ENCODE results near the gene MPI.
"Not testable (repeated sequence)": the region's sequence is repeated elsewhere in the genome, so short reads cannot be mapped to it uniquely, and the experiment has no call there.

The MPI gene

DNA sequence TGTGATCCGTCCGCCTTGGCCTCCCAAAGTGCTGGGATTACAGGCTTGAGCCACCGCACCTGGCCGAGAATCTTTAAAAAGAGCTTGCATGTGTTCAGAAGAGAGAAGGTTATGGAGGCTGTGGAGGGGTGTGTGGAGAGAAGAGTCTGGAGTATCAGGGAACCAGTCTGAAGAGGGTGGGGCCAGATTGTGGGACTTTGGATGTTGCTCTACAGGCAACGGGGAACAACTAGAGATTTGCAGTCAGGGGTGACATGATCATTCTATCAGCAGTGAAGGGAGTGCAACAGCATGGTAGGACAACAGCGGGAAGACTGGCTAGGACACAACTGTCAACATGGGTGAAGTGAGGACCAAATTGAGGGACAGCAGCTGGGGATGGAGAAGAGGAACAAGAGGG, 25.5 kb upstream of the MPI start:
- DNase-seq, result no peak

DNA sequence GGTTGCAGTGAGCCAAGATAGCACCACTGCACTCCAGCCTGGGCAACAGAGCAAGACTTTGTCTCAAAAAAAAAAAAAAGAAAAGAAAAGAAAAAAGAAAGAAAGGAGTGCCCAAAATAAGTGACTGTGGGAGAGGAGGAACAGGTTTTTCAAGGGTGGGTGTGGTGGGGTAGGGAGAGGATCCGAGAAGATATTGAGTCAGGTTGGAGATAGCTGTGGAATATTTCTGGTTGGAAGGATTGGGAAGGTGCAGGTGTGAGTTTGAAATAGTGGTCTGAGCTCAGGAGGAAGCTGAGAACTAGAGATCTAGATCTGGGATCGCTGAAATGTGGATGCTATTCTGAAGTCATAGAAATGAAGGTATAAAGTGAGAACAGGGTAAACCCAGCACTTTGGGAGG, 24.5 kb upstream of the MPI start:
- no peak for DNase-seq

DNA sequence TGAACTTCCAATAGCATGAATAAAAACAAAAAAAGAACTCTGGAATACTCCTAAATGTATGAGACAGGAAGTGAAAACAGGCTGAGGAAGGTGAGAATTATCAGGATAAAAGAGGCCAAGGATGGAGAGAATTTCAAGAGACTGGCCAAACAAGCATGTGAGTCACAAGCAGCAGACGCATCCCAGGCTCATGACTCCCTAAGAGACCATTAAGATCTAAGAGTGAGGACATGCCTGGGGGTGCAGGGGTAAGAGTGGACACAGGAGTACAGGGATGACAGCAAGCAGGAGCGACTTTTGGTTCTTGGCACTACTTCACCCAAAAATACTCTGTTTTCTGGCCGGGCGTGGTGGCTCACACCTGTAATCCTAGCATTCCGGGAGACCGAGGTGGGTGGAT, 23.8 kb upstream of the MPI start:
- no peak for DNase-seq

DNA sequence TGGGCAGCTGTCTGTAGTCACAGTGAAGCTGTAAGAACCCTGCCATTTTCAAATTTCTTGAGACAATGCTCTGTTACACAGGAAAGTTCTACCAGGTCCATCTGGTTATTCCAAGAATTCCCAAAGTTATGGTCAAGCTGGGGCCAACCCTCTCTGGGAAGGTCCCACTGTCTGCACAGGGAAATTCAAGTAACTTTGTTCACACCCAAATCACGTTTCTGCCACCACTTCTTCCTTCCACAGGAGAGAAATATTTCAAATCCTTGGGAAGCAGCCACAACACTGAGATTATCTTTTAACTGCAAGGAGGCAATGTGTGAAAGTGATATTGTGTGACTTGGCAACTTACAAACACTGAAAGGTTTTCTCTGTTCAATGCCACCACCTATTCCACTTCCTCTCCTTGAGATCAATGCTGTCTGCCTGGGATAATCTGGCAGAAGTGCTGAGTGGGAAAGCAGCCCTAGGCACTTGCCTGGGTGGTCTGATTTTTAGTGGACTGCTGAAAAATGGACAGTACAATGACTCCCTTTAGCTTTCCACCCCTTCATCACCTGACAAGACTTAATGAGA, 22.3 kb upstream of the MPI start:
- no peak for DNase-seq

DNA sequence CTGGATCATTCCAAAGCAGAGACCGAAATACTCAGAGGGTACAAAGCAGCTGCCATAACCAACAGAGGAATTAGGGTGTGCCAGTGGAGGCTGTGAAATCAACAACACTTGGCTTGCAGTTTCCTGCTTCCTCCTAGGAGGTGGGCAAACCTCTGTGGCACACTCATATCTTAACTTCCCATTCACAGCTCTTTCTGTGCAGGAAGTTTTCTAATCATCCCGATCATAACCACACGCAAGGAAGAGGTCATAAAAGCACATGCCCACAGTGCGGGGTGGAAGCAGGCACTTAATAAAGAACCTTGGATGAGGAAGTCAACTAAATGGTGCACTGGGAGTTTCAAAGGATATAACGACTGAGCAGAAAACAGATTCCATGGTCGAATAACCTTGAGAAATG, 21.8 kb upstream of the MPI start:
- DNase-seq, result no peak

DNA sequence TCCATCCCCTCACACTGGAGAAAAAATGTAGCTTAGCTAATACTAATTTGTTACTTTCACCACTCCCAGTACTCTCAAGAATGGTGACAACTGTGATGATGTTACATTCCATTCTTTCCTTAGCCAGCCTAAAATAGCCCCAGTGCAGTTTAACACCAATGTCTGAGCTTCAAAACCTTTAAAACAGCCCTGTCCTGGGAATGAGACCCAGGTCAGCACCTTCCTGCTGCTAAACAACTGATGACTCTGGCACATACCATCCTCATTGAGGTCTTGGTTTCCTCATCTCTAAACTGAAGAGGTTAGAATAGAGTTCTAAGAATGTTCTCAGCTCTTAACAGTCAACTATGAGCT, 20.5 kb upstream of the MPI start:
- no peak for DNase-seq

DNA sequence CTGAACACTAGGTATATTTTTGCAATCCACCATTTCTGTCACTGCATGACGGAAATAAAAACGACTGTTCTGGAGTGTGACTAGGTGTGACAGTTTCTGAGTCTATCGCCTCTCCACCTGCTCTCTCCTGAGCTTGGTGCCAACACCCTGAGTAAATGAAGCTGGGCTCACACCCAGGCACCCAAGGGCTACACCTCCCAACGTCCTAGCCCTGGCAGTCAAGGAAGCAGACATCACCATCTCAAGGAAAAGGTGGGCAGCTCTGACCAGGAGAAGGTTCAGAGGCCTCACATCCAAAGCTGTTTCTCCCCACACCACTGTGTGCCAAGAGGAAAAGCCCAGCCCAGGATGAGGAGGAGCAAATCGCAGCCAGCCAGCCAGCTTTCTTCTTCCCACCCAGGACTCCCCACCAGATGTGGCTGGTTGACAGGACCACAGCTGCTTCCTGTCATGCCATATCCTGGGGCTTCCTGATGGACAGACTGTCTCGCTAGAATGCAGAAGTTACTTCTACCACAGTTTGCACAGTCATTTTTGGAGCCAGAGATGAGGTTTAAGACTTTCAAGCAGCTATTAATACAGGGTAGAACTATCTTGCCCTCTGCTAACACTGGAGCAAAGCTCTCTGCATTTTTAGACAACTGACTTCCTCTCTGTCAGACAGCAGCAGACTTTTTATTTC, 20.0 kb upstream of the MPI start:
- DNase-seq, result peak; percentile 61

DNA sequence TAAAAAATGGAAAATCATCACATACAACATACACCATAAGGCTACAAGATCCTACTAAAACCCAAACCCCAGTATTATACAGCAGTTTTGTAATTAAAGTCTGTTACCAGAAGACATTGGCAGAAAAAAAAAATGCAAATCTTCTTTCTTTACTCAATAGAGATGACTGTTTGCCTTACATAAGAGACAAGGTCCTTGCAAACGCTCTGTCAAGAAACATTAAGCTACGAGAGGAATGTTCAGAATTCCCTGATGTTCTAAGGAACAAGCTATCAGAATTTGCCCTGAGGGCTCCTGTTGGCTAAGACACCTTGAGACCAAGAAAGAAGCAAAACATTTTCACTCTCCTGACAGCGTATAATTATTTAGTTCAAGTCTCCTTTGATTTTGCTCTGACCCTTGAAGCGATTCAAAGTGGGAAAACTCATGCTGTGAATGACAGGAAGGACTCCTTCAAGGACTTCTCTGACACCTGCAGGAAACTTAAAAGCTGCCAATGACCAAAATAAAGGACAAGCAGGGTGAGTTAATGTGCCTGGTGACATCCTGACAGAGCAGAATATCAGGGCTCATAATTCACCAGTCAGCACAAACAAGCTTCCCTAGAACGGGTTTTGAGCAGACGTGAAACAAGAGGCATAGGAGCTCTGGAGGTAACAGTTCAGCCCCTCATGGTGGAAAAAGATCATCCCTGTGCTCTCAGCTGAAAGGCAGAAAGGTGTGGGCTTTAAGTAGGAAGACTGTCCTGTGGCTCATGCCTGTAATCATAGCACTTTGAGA, 19.2 kb upstream of the MPI start:
- no peak for DNase-seq

DNA sequence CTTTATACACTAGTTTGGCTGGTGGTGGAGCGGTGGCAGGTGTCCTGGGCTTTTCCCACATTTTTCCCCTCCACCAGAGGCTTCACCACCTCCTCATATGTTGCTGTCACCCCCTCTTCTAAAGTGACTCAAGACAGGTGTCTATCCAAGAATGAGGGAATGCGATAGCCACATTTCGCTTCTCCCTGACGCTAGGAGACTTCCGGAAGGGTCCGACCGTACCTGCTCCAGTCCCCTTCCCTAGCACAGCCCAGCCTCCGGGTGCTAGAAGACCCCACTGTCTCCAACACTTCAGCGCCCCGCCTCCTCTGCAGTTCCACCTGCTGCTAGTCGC, 17.2 kb upstream of the MPI start:
- DNase-seq, result no peak

DNA sequence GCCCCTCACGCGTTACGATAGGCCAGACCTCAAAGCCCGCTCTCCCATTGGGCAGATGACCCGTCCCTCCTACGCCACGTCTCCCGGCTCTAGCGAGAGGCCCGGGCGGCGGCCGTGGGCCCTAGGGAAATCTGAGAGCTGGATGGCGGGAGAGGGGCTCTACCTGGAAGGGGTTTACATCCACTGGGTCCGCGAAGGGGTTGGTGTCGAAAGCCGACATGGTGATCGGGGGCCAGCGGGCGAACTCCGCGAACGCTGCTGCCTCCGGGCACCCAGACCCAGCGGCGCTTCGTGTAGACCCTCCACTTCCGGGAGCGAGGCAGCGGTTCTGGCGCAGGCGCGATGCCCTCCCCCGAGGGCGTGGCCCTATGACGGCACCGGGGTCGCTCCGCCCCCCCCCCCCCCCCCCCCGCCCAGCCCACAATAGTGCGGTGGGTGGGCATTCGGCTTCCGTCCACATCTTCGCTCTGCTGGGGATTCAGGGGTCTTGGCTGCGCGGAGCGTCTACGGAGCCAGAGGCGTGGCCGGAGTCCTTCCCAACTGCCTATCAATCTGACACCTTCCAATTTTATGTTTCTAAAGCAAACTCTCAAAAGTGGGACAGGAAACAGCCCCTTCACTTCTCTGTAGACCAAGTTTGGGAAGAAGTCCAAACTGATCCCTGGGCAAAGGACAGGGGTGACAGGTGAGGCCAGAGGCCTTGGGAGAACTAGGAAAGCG, 16.6 kb upstream of the MPI start, which contains the start of gene SCAMP2:
Gene SCAMP2 (minus strand): TSS at position 330 of the 720 bp plus-strand sequence. CDS start 110 bp downstream, at position 220.
- peak; percentile 97 for DNase-seq

DNA sequence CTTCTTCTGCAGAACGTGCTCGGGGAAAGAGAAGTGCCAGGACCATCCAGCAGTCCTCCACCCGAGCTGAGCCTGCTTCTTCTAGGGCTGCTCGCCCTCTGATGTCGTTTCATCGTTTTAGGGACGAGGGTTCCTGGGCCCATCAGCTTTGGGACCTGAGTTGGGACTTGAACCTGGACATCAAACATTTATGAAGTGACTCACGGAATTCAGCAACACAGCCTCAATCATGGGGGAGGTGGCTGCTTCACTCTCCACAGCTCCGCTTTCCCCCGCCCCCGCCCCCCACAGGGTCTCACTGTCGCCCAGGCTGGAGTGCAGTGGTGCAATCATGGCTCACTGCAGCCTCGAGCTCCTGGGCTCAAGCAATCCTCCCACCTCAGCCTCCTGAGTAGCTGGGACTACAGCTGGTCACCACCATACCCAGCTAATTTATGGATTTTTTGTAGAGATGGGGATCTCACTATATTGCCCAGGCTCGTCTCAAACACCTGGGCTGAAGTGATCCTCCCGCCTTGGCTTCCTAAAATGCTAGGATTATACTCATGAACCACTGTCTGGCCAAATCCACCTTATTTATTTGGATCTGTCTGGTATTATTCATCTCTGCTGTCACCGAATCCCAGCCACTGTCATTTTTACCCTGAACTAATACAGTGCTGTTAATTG, 16.0 kb upstream of the MPI start:
- DNase-seq, result no peak

DNA sequence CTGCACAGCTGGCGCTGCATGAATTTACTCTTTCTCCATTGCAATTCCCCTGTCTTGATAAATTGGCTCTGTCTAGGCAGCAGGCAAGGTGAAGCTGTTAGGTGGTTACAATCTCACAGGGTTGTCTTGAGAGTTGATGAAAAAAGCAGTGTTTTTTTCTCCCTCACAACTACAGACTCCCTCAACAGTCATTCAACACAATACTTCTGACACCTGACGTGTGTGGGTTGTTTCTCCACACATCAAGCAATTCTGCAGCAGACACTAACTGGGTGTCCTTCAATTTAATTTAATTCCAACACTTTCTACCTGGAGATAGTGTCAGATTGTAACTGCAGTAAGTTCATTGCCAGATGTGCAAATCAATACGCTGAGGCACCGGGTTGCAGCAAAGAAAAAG, 11.6 kb upstream of the MPI start:
- DNase-seq, result no peak

DNA sequence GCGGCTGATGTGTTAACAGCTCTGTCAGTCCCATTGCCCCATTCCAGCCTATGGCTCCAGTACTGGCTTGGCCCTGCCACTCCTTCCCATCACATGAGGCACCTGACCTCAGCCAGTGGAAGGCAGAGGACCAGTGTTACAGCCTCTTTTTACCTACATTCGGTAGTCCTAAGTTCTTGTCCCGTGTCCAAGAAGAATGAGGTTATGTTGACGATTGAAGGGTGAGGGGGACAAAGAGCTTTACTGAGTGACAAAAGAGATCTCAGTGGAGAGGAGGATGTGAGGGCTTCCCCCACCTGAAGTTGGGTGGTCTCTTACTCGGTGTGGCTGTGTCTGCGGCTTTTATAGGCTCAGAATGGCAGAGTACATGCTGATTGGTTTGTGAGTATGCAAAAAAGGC, 7.3 kb upstream of the MPI start:
- no peak for DNase-seq

DNA sequence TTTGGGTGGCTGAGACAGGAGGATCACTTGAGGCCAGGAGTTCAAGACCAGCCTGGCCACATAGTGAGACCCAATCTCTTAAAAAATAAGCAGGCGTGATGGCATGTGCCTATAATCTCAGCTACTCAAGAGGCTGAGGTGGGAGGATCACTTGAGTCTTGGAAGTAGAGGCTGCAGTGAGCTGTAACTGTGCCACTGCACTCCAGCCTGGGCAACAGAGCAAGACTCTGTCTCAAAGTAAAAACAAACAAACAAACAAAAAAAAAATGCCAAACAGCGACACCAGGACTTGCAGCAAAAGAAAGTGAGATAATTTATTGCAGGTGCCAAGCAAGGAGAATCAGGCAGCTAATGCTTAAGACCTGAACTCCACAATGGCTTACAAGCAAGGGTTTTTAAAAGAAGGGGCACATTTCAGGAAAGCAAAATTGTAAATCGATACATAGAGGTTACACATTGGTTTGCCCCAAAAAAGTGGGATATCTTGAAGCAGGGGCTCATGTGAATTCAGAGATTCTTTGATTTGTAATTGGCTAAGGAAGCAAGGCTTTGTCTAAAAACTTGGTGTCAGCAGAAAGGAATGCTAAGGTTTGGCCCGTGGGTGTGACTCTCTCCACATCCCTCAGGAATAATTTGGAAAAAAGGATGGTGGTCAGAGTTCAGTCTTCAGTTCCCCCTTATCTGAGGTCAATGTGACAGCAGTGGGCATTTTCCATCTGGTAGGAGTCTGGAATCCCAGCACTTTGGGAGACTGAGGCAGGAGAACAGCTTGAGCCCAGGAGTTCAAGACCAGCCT, 5.2 kb upstream of the MPI start:
- DNase-seq, result no peak

DNA sequence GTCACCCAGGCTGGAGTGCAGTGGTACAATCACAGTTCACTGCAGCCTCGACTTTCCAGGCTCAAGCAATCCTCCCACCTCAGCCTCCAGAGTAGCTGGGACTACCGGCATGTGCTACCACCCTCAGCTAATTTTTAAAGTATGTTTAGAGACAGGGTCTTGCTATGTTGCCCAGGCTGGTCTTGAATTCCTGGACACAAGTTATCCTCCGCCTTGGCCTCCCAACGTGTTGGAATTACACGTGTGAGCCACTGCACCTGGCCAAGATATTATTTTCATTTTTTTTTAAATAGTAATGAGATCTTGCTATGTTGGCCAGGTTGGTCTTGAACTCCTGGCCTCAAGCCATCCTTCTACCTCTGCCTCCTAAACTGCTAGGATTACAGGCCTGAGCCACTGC, 4.4 kb upstream of the MPI start:
- no peak for DNase-seq

DNA sequence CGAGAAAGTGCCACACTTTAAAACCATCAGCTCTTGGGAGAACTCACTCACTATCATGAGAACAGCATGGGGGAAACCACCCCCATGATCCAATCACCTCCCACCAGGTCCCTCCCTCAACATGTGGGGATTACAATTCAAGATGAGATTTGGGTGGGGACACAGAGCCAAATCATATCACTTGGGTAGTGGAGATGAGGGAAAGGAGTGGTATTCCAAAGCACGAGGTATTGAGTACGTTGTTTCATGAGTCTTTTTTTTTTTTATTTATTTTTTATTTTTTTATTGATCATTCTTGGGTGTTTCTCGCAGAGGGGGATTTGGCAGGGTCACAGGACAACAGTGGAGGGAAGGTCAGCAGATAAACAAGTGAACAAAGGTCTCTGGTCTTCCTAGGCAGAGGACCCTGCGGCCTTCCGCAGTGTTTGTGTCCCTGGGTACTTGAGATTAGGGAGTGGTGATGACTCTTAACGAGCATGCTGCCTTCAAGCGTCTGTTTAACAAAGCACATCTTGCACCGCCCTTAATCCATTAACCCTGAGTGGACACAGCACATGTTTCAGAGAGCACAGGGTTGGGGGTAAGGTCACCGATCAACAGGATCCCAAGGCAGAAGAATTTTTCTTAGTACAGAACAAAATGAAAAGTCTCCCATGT, 2.2 kb upstream of the MPI start:
- DNase-seq, result not testable (repeated sequence)

DNA sequence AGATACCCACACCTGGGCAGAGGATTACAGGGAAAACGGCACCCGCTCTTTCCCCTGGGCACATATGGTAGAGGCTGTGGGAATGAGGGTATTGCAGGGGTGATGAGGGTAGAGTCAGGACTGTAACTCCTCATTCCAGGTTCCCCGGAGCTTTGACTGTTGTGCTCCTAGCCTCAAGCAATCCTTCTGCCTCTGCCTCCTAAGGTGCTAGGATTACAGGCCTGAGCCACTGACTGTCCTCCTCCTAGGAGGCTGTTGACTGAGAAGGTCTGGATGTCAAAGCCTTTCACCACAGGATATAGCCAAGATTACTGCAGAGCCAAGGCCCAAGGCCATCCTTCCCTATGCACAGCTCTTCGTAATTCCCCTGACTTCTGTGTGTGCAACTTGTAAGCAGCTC, 1.1 kb upstream of the MPI start:
- no peak for DNase-seq

DNA sequence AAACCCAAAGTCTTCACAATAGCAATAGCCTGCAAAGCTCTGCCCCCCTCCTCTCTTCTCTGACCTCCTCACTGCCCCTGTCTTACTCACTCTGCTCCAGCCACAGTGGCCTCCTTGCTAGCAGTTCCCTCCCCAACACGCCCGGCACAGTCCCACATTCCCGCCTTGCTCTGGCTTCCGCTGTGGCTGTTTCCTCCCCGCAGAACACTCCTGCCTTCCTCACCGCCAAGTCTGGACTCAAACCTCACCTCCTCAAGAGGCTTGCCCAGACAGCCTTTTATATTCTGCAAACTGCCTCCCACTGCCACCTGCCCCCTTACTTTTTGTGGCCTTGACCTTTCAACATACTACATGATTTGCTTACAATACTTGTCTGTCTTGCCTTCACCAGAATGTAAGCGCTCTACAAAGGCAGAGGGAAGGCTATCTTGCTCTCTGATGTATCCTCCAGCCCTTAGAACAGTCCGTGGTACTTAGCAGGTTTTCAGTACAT, 406 bp upstream of the MPI start:
- no peak for DNase-seq

DNA sequence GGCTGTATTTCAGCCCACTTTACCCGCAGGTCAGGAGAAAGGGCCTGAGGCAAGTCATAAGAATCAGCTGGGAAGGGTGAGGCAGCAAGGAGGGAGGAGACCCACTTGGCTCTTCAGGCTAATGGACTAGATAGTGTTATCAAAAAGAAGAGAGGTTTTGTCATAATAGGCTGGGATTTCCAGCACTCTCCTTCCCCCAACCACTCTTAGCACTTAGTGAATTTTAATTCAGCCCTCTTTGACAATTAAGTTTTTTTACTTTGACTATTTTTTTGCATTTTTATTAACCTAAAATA, 771 bp downstream of the MPI start:
- DNase-seq, result no peak

DNA sequence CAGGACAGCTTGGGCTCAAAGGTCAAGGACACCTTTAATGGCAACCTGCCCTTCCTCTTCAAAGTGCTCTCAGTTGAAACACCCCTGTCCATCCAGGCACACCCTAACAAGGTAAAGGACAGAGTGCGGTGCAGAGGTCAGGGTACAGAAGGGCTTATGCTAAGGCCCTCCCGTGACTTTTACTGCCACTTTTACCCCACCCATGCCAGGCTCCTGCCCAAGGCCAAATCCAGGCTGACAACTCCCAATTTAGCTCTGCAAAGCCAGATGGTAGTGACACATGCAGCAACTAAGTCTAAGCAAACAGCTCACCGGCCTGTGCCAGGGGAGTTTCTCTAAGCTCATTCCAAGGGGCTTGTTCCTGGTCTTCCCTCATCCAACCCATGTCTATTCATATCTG, 1.6 kb downstream of the MPI start:
- no peak for DNase-seq

DNA sequence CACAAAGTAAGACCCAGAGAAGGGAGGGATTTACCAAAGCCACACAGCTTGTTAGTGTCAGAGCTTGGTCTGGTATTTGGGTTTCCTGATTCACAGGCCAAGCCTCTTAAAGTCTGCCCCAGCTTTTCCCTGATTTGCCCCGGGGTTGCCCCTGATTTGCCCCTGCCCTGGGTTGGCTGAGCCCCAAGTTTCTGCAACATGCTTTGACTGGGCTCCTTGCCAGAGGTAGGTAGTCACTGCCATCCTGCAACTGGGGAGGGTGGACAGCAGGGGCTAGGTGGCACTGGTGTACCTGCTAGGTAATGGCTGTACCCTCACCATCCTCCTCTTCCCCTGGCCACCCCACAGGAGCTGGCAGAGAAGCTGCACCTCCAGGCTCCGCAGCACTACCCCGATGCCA, 2.5 kb downstream of the MPI start:
- DNase-seq, result no peak

DNA sequence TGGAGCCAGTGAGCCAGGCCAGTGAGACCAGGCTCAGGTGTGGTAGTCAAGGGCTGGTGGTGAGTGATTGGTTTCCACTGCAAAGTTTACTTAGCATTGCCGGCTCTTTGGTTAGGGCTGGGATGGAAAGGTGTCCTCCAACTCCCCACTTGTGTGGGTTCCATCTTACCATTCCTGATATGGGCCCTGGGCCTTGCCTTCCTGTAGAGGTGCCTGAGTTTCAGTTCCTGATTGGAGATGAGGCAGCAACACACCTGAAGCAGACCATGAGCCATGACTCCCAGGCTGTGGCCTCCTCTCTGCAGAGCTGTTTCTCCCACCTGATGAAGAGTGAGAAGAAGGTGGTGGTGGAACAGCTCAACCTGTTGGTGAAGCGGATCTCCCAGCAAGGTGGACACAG, 3.1 kb downstream of the MPI start:
- no peak for DNase-seq
